Measurements from ENCODE around the gene CADPS2.

CADPS2 gene

DNA sequence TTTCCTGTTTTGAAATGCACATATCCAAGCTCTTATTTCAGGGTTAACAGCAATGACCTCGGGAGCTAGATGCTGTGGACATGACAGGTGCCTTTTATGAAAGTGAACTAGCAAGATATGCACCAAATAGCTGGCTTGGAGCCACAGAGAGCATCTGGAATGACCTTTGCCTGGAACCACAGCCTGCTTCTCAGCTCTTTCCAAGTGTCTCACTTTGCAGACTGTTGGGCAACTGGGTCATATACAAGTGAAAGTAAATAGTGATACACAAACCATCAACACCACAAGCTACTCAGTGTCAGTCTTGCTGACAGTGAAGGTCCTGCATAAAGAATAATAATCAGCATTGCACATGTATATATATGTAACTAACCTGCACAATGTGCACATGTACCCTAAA, 370.9 kb downstream of the CADPS2 start:
- Mint-ChIP-seq H3K9me3 (no peaks in the 10 kb centered on the region), H3K4me3 (no peak overlapping the region), H3K36me3 (ENCODE audit: low read depth) (no peaks in the 10 kb centered on the region), H3K27ac (no peak overlapping the region), H3K4me1 (no peaks in the 10 kb centered on the region), H3K27me3 (ENCODE audit: low read depth) (no peaks in the 10 kb centered on the region)
- TF ChIP-seq CTCF (IDR thresholded peaks at IDR 0.05; ENCODE audit: unreplicated experiment in 3 of 3) = no peak

GRCh38 chr7:122511268-122511667, 375.0 kb downstream of the CADPS2 start:
- H3K4me1 Mint-ChIP-seq = no peaks in the 10 kb centered on the region
- H3K36me3 Mint-ChIP-seq (ENCODE audit: low read depth) = no peaks in the 10 kb centered on the region
- TF ChIP-seq CTCF (IDR thresholded peaks at IDR 0.05; ENCODE audit: unreplicated experiment in 3 of 3) = no peak
- H3K27ac Mint-ChIP-seq = no peak overlapping the region
- no peak overlapping the region for H3K4me3 Mint-ChIP-seq
- no peaks in the 10 kb centered on the region for H3K27me3 Mint-ChIP-seq (ENCODE audit: low read depth)
- no peaks in the 10 kb centered on the region for H3K9me3 Mint-ChIP-seq

- Mint-ChIP-seq H3K27me3 (ENCODE audit: low read depth) (no peaks in the 10 kb centered on the region), H3K27ac (no peak overlapping the region), H3K9me3 (no peaks in the 10 kb centered on the region), H3K36me3 (ENCODE audit: low read depth) (no peaks in the 10 kb centered on the region), H3K4me1 (no peaks in the 10 kb centered on the region), H3K4me3 (no peak overlapping the region)
- no peak for TF ChIP-seq CTCF (IDR thresholded peaks at IDR 0.05; ENCODE audit: unreplicated experiment in 3 of 3)
Measured at GRCh38 chr7:122507591-122507990, 378.7 kb downstream of the CADPS2 start.

DNA sequence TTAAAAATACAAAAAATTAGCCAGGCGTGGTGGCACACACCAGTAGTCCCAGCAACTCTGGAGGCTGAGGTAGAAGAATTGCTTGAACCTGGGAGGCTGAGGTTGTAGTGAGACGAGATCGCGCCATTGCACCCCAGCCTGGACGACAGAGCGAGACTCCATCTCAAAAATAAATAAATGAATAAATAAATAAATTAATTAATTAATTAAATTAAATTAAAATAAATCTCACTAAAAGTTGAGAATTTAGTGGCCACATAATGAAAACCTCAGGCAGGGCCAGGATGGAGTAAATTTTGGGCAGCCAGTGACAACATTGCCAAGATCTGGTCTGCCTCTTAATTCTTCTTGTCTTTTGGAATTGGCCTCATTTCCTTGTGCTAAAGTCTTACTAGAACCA, 394.3 kb downstream of the CADPS2 start:
- no peak for TF ChIP-seq CTCF (IDR thresholded peaks at IDR 0.05; ENCODE audit: unreplicated experiment in 3 of 3)
- Mint-ChIP-seq H3K27ac (no peak overlapping the region), H3K36me3 (ENCODE audit: low read depth) (no peaks in the 10 kb centered on the region), H3K27me3 (ENCODE audit: low read depth) (peaks cover 3% of the 10 kb centered on the region), H3K4me3 (no peak overlapping the region), H3K4me1 (no peaks in the 10 kb centered on the region), H3K9me3 (no peaks in the 10 kb centered on the region)

- H3K27ac Mint-ChIP-seq = no peak overlapping the region
- no peaks in the 10 kb centered on the region for H3K27me3 Mint-ChIP-seq (ENCODE audit: low read depth)
- TF ChIP-seq CTCF (IDR thresholded peaks at IDR 0.05; ENCODE audit: unreplicated experiment in 3 of 3) = no peak
- no peaks in the 10 kb centered on the region for H3K4me1 Mint-ChIP-seq
- no peaks in the 10 kb centered on the region for H3K36me3 Mint-ChIP-seq (ENCODE audit: low read depth)
- H3K4me3 Mint-ChIP-seq = no peak overlapping the region
- H3K9me3 Mint-ChIP-seq = no peaks in the 10 kb centered on the region
Measured at GRCh38 chr7:122488241-122488640, 398.0 kb downstream of the CADPS2 start.

DNA sequence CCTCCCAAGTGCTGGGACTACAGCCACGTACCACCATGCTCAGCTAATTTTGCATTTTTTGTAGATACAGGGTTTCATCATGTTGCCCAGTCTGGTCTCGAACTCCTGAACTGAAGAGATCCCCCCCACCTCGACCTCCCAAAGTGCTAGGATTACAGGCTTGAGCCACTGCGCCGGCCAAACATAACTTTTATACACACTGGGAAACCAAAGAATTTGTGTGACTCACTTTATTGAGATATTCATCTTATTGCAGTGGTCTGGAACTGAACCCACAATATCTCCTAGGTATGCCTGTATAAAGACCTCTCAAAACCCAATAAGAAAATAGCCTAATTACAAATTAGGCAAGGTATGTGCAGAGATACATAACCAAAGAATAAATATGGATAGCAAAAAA, 399.1 kb downstream of the CADPS2 start:
- Mint-ChIP-seq H3K27ac (no peak overlapping the region), H3K4me3 (no peak overlapping the region), H3K36me3 (ENCODE audit: low read depth) (no peaks in the 10 kb centered on the region), H3K27me3 (ENCODE audit: low read depth) (no peaks in the 10 kb centered on the region), H3K9me3 (no peaks in the 10 kb centered on the region), H3K4me1 (no peaks in the 10 kb centered on the region)
- TF ChIP-seq CTCF (IDR thresholded peaks at IDR 0.05; ENCODE audit: unreplicated experiment in 3 of 3) = no peak

Measured in nephron (organoid).